Erythroblast (primary cell): Measurements from ENCODE around the gene STEAP2.
"Not testable (repeated sequence)": the region's sequence is repeated elsewhere in the genome, so short reads cannot be mapped to it uniquely, and the experiment has no call there.

Experiments used
- DNase-seq, 2 experiments: peaks; one replicate each; lab custom pipeline; 2025; lab: John Stamatoyannopoulos, UW
- GATA1 ChIP-seq: IDR thresholded peaks from 2 replicates; pipeline ENCODE4 v1.6.1; 2011; ENCODE audit warnings: low read depth, mild to moderate bottlenecking, control low read depth, low read length, moderate library complexity
- POLR2A ChIP-seq: IDR thresholded peaks from 2 replicates; pipeline ENCODE4 v1.6.1; 2011; ENCODE audit warnings: mild to moderate bottlenecking, low read length

The STEAP2 gene

DNA sequence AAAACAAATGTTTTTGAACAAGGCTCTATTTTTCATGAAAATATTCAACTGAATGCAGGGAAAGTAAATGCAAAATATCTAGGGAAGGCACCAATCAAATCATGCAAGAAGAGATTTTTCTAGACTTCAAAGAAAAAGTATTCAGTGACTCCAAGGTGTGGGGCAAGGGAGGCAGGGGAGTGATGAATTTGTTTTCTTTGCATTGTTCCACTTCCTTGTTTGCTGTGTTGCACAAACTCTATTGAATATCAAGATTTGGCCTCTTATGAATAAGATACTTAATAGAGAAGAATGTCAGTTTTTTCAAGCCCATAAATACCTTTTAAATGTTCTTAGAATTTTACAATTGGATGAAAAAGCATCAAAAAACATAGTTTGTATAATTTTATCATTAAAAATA lies 30.9 kb upstream of the STEAP2 start:
- no peak for DNase-seq

DNA sequence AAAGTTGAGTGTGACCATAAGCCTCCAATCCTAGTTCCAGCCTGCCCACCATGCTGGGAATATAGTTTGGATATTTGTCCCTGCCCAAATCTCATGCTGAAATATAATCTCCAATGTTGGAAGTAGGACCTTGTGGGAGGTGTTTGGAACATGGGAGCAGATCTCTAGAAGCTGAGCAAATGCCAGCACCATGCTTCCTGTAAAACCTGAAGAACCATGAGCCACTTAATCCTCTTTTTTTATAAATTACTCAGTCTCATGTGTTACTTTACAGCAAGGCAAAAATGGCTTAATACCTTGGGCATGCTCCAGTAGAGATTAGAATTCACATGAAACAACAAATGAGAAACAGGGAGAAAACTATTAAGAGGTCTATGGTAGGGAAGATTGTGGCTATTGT lies 30.1 kb upstream of the STEAP2 start:
- TF ChIP-seq GATA1 = no peak
- no peak for TF ChIP-seq POLR2A
- DNase-seq = no peak

More for the DNA sequence above, 30.9 kb upstream of the STEAP2 start:
- no peak for TF ChIP-seq POLR2A
- no peak for TF ChIP-seq GATA1

DNA sequence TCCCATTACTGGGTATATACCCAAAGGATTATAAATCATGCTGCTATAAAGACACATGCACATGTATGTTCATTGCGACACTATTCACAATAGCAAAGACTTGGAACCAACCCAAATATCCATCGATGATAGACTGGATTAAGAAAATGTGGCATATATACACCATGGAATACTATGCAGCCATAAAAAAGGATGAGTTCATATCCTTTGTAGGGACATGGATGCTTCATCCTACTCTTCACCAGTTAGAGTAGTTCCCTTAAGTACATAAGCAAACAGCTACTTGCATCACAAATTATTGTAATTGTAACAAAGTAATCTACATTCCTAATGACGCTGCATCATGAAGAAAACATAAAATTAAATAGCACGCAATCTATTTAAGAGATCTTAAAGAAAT lies 25.2 kb upstream of the STEAP2 start:
- not testable (repeated sequence) for DNase-seq

DNA sequence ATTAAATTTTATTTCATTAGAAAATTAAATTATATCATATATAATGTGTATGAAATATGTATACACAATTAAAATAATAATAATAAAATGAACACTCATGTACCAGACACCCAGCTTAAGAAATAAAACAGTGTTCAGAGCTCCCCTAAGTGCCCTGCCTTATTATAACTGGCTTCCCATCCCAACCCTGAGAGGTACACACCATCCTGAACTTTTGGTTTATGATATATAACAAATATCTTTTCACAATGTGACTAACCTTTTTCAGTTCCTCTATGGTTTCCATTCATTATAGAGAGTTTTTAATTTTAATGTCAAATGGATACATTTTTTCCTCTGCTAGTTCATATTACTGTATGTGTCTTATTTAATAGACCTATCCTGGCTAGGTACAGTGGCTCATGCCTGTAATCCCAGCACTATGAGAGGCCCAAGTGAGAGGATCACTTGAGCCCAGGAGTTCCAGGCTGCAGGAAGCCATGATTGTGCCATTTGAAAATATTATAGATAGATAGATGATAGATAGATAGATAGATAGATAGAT lies 24.0 kb upstream of the STEAP2 start:
- TF ChIP-seq POLR2A (no peak), GATA1 (no peak)
- DNase-seq = no peak

DNA sequence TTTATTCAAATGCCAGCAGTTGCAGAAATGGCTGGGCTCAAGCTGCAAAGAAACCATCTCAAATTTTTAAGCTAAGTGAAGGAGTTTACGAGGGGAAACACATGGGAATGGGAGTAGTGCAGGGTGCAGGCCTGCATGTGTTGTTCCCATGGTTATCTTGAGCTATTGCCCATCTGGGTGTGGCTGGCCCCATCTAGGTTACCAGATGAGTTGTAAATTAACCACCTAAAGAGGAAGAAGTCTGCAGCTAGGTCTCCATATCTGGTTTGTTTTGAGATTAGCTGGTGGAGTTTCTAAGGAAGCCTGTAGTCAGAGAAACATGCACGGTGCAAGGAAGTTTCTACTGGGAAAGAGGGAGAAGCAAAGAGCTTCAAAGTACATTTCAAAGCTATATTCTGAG lies 23.3 kb upstream of the STEAP2 start:
- no peak for DNase-seq
- TF ChIP-seq GATA1 = no peak
- TF ChIP-seq POLR2A = no peak

DNA sequence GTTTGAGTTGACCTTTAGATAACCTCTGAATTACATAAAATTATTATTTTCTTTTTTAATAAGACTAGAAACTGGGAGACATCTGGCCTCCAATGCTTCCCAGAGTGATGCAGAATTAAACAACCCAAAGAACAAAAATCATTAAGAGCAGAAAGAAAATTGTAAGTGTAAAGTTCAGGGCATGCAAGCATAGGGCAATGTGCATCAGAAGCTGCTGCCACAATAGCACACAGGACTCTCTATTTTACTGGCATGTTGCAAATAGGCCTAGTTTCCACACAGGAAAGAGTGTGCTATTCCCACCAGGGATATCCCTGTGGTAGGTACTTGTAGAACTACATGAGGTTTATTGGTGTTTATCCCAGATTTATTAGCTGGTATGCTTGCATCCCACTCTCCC lies 20.5 kb upstream of the STEAP2 start:
- DNase-seq = no peak
- no peak for TF ChIP-seq POLR2A
- no peak for TF ChIP-seq GATA1

DNA sequence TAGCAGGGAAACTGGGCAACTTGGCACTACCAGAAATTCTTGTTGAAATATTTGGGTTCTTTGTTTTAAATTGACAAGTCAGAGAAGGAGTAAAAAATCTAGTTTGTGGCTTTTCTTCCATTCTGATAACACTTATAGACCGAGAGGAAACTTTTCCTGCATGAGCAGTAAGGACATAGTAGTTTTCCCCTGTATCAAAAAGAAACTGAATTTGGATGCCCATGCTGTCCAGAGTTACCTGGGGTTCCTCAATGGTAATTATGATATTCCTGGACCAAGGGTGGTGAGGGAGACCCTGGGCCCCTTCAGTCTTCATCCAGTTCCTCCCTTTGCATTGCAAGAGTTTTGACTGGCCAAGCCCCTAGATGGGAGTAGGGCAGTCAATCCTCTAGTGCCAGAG lies 19.9 kb upstream of the STEAP2 start:
- DNase-seq = no peak
- TF ChIP-seq GATA1 (no peak), POLR2A (no peak)

DNA sequence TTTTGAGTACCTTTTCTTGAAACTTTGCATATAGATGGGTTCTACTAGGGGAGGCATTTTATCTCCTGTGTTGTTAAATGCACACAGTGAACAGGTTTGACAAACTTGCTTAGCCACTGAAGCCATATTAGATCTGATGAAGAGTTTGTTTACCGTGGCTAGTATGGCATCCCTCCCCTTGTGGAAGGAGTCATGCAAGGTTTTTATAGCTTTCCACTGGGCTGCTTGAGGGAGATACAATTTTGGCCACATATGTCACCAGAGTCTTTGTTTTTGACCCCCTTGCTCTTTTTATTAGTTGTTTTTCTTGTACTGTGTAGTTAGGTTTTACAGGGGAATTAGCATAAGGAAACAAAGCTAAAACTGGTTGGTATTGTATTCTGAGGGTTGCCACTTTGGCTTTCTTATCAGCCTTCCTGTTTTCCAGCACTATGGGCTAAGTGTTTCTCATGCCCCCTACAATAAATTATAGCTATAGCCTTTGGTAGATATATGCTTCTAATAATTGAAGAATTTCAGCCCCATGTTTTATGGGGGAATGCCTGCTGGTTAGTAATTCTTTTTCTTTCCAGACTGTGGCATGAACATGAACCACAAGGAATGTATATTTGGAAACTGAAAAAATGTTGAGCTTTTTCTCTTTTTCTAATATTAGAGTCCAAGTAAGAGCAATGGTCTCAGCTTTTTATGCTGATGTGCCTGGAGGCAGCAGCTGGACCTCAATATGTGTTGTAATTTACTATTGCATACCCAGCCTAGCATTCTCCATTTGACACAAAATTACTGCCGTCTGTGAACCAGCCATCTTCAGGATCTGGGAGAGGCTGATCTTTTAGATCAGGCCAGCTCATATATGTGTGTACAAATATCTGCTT lies 18.4 kb upstream of the STEAP2 start:
- TF ChIP-seq GATA1 (no peak), POLR2A (no peak)
- DNase-seq = no peak

DNA sequence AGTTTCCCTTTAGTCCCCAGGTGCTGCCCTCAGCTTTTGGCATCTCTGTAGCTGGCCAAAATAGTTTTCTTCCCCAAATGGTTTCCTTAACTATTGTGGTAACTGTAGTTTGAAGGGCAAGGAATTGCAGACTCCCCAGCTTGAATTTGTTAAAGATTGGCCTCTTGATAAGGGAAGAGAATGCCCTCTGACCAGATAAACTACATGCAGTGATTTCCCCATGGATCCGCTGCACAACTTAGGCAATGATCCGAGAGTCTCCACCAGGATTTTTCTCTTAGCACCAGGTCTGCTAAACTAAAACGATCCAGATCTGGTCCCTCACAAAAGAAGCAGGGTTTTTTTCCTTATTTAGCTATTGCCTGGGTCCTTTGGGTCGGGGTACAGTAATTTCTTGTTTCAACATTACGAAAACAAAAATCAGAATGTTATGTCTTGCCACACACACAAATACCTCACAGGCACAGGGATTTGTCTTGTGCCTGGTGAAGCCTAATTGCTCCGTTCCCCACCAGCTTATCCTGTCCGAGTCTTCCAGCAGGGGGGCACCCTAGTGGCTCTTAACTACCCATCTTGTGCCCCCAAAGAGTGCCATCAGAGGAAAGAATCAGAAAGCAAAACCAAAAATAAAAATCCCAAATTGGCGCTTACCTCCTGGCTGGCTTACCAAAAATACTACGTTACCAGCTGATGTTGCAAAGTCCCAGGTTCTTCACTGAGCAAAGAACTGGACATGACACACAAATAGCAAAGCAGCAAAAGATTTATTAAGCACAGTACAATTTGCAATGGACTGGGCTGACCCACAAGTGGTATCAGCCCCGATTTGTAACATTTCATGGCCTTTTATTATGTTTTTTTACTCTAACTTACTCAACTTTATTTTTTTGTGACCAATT lies 16.4 kb upstream of the STEAP2 start:
- no peak for TF ChIP-seq POLR2A
- TF ChIP-seq GATA1 = no peak
- no peak for DNase-seq

DNA sequence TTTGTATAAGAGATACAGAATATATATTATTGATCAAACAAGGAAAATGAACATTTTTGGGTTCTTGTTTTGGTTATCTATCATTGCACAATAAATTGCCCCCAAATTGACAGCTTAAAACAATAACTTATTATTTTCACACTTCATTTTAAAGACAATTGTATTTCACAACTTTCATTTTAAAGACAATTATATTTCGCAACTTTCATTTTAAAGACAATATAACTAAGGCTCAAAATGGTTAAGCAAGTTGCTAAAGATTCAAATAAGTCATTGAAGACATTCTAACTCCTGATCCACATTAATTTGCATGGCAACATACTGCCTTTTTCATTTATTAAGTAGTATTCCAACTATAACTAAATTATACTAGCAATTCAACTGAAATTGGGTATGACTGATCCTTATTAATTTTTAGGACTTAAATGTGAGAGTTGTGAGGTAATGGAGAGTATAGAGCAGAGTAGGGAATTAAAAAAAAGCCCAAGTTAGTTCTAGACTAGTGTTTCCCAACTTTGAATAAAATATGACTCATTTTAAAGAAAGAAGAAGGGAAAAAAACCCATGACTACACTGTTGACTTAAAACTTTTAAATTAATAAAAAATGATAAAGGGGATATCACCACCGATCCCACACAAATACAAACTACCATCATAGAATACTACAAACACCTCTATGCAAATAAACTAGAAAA lies 9.9 kb upstream of the STEAP2 start:
- DNase-seq = no peak
- TF ChIP-seq GATA1 = no peak
- TF ChIP-seq POLR2A = no peak

DNA sequence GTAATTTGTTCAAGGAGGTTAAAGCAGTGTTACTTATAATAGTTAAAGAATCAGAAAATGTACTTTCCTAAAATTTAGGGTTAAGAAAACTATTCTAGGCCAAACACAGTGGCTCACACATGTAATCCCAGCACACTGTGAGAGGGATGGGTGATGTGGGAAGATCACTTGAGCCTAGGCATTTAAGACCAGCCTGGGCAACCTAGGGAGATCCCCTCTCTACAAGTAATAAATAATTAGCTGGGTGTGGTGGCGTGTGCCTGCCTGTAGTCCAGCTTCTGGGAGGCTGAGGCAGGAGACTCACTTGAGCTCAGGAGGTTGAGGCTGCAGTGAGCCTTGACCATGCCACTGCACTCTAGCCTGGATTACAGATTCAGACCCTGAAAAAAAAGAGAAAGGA lies 3.6 kb upstream of the STEAP2 start:
- TF ChIP-seq GATA1 (no peak), POLR2A (no peak)
- DNase-seq = no peak

DNA sequence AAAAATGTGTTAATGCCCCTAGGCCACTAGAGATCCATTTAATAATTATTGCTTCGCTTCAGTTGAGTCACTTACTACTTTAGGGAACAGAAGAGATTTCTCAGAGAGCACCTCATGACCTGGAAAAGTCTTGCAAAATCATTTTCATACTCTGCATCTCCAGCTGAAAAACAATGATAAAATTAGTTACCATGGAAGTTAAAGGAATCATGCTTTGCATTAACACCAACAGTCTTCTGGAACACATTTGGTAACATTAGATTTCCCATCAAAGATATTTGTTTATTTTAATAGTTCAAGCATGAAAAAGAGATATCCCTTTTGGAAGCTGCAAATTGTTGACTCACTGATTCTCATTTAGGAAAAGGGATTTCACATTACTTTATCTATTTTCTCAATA lies 1.8 kb upstream of the STEAP2 start:
- no peak for DNase-seq
- TF ChIP-seq GATA1 (no peak), POLR2A (no peak)

DNA sequence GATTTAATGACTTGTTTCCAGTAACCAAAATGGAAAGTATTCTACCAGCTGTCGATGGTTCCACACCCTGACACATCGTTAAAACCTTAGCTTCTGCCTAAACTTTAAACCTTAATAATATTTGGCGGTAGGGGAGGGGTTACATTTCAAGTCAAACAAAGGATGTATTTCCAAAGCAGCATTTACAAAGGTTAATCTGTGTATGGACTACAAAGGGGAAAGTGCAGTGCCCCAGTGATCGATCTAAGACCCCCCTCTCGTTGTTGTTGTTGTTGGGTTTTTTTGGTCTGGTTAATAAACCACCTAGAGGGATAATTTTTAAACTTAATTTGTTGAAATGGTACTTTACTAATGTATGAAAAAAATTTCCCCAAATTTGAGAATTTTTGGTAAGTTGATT lies 1.1 kb upstream of the STEAP2 start:
- TF ChIP-seq GATA1 = no peak
- no peak for TF ChIP-seq POLR2A
- no peak for DNase-seq

DNA sequence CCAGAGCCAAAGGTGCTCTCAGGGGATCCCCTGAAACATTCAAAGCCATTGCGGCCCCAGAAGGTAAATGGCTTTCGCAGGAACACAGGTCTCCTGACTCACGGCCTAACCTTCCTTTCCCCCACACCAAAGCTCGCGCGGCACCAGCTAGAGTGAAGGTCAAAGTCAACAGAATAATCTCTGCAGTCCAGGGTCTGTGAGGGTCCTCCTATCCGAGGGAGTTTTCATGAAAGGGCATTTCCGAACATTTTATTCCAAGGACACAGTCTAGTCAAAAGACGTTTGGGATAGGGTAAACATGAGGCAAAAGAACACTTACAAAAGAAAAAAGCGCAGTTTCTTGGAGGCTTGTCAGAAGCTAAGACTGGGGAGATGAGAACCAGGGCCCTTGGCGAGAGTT lies 559 bp upstream of the STEAP2 start:
- no peak for DNase-seq
- TF ChIP-seq POLR2A (no peak), GATA1 (no peak)
